HG03575 (cell line): Measurements from ENCODE around the gene CASQ2.

Source experiments
- ATAC-seq: cut with Tn5 transposase; IDR thresholded peaks from one replicate; pipeline ENCODE4 v1.9.1; 2021; ENCODE audit not compliant: unreplicated experiment, insufficient number of reproducible peaks, low FRiP score; ENCODE audit errors: extremely low read depth

Gene CASQ2

GRCh38 chr1:115654125-115654524 lies 114.4 kb downstream of the CASQ2 start:
- no peak for ATAC-seq

GRCh38 chr1:115652236-115652788 lies 116.2 kb downstream of the CASQ2 start:
- ATAC-seq, result no peak

DNA sequence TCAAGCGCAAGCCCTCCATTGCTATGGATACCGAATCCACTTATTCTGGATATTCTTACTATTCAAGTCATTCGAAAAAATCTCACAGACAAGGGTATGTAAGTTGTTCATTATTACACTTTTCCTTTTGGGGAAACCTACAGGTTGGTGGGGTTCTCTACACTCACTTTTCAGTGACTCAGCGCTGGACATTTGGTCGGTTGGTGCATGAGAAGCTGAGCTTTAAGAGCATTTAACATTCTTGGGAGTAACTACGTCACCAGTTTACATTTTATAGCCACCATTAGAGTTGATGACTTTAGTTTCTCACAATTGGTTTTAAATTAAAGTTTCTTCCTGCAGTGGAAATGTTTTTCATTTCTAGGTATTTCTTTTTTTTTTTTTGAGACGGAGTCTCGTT lies 117.1 kb downstream of the CASQ2 start:
- no peak for ATAC-seq

- no peak for ATAC-seq
Measured at GRCh38 chr1:115650961-115651360, 117.6 kb downstream of the CASQ2 start.
